NCI-H510A (cell line): ENCODE data around the gene GPR42.
"Not testable (repeated sequence)": the region's sequence is repeated elsewhere in the genome, so short reads cannot be mapped to it uniquely, and the experiment has no call there.

Experiments used
- DNase-seq: peaks from one replicate; lab custom pipeline; 2025; lab: John Stamatoyannopoulos, UW

The GPR42 gene

GRCh38 chr19:35396240-35396885, 25.5 kb downstream of the GPR42 start:
- DNase-seq: no peak

GRCh38 chr19:35397064-35397463, 26.2 kb downstream of the GPR42 start:
- no peak for DNase-seq

GRCh38 chr19:35398570-35398969, 27.7 kb downstream of the GPR42 start:
- no peak for DNase-seq

- no peak for DNase-seq
Measured at GRCh38 chr19:35399231-35399630, 28.4 kb downstream of the GPR42 start.

- DNase-seq: no peak
Measured at GRCh38 chr19:35399948-35400772, 29.3 kb downstream of the GPR42 start.

- no peak for DNase-seq
Measured at GRCh38 chr19:35400773-35401100, 29.9 kb downstream of the GPR42 start.

- not testable (repeated sequence) for DNase-seq
Measured at GRCh38 chr19:35401416-35401815, 30.5 kb downstream of the GPR42 start.

GRCh38 chr19:35403116-35403760, 32.4 kb downstream of the GPR42 start:
- no peak for DNase-seq

- DNase-seq: no peak
Measured at GRCh38 chr19:35404879-35405622, 34.2 kb downstream of the GPR42 start.

GRCh38 chr19:35407619-35408018, 36.8 kb downstream of the GPR42 start:
- DNase-seq: no peak

GRCh38 chr19:35408284-35409171, 37.7 kb downstream of the GPR42 start:
- DNase-seq: no peak

- no peak for DNase-seq
Measured at GRCh38 chr19:35409191-35409590, 38.3 kb downstream of the GPR42 start.

- no peak for DNase-seq
Measured at GRCh38 chr19:35410487-35410886, 39.6 kb downstream of the GPR42 start.

GRCh38 chr19:35414442-35414841, 43.6 kb downstream of the GPR42 start:
- DNase-seq: no peak

- DNase-seq: no peak
Measured at GRCh38 chr19:35416331-35416730, 45.5 kb downstream of the GPR42 start.

GRCh38 chr19:35417278-35417677, 46.4 kb downstream of the GPR42 start:
- no peak for DNase-seq

- no peak for DNase-seq
Measured at GRCh38 chr19:35417713-35418534, 47.1 kb downstream of the GPR42 start.

- DNase-seq: no peak
Measured at GRCh38 chr19:35419046-35419445, 48.2 kb downstream of the GPR42 start.

GRCh38 chr19:35419805-35420204, 48.9 kb downstream of the GPR42 start:
- no peak for DNase-seq

- DNase-seq: no peak
Measured at GRCh38 chr19:35421362-35421761, 50.5 kb downstream of the GPR42 start.
